IMR-90 (cell line): ENCODE measurements around the gene BLVRB. TPM values are rescaled to one million over a fixed set of nuclear protein-coding genes. Genes with fewer than 3 reads are reported as not detected.

Experiments
- CEBPB ChIP-seq: IDR thresholded peaks from 2 replicates; pipeline ENCODE4 v1.6.1; 2012; ENCODE audit warnings: low read depth, low read length, improper control_type of control experiment
- MAFK ChIP-seq: IDR thresholded peaks from 2 replicates; pipeline ENCODE4 v1.6.1; 2012; ENCODE audit warnings: low read depth, low read length, improper control_type of control experiment
- MXI1 ChIP-seq: IDR thresholded peaks from 2 replicates; pipeline ENCODE4 v1.6.1; 2012; ENCODE audit warnings: low read depth, mild to moderate bottlenecking, low read length, moderate library complexity, borderline replicate concordance
- NFE2L2 ChIP-seq: fragments of 150-350 bp; IDR thresholded peaks from 2 replicates; pipeline ENCODE4 v1.6.1; 2016; ENCODE audit warnings: low read depth, mild to moderate bottlenecking, low read length
- polyA plus RNA-seq, 3 experiments: library from polyadenylated mRNA; depleted of rRNA; stranded (reverse); fragments of >200 nt; gene quantifications; 2 replicates each; pipeline ENCODE4 v1.2.3, GENCODE V29; 2012; ENCODE audit warnings: low replicate concordance in 1 of 3
- total RNA-seq: library from RNA; depleted of rRNA; stranded (reverse); fragments of >200 nt; gene quantifications from 2 replicates; pipeline ENCODE4 v1.2.3, GENCODE V29; 2012

BLVRB gene
- total and polyA plus RNA-seq, 2 of the 4 experiments (the other 2 are of a cell fraction) = 65.2 to 102 TPM

DNA sequence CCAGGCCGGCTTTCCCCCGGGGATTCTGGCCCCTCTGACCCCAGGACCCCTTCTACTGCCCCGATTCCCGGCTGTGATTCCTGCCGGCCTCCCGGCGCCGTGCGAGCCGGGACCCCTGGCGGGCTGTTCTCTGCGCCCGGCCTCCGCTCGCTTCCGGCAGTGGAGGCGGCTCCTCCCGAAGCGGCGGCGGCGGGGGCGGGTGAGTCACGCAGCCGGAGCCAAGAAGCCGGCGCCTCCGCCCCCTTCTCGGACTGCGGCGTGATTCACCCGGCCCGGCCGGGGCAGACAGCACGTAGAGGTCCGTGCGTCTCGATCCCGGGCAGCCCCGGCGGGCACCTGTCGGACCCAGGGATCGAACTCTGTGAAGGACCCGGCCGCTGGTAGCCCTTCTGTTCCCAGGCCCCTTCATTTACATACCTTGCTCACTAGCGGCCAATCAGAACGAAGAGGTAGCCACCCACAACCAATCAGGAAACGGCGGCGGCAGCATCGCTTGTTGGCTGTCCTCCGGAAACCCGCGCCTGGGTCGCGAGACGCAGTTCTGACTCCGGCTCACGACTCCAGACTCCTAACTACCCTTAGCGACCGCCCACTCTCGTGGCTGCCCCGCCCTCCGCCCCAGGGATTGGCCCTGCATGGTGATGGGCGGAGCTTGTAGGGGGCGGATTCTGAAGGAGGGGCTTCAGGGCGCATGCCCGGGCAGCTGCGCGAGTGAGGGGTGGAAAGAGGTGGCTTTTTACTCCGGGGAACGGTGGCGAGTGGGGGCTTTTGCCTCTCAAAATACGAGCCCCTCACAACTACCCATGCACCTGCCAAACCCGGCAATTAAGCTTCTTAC lies 39.9 kb downstream of the BLVRB start, which contains the start of gene SERTAD1 (continued):
- TF ChIP-seq MXI1 (peak; percentile 74; the same call in 1 of the 2 replicates), MAFK (no peak), CEBPB (no peak), NFE2L2 (no peak)
